ENCODE results near the gene DUSP12. TPM values are rescaled to one million over a fixed set of nuclear protein-coding genes. Genes with fewer than 3 reads are reported as not detected.
A peak's percentile ranks its signal among the peaks of the same experiment; 100 is the strongest.

DUSP12 gene
- total RNA-seq, 2 experiments from 2014 or later: 28.0 to 28.1 TPM

DNA sequence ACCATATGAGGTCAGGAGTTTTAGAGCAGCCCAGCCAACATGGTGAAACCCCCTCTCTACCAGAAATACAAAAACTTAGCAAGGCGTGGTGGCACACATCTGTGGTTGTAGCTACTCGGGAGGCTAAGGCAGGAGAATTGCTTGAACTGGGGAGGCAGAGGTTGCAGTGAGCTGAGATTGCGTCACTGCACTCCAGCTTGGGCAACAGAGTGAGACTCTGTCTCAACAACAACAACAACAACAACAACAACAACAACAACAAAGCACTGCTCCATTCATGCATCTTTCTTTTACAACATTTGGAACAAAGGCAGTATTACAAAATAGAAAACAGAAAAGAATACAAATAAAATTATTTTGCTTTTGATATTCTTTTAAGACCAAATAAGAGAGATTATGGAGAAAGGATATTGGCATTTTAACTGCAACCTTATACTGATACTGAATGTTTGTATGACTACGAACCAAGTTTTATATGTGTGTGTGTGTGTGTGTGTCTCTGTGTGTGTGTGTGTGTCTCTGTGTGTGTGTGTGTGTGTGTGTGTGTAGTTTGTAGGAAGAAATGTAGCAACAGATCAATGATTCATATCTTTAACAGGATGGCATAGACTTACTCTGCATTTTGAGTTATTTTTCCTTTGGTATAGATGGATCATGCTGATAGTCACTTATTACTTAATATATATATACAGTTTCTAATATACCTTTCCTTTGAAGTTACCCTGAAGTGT lies 41.2 kb downstream of the DUSP12 start:
- H3K36me3 Mint-ChIP-seq (ENCODE audit: low read depth): peaks cover 56% of the 10 kb centered on the region
- H3K9me3 Mint-ChIP-seq (ENCODE audit: low read depth): no peaks in the 10 kb centered on the region
- DNase-seq (no peak), ATAC-seq (no peak)
- H3K4me1 Mint-ChIP-seq: peaks cover 30% of the 10 kb centered on the region
- no peak overlapping the region for H3K27ac Mint-ChIP-seq
- no peaks in the 10 kb centered on the region for H3K27me3 Mint-ChIP-seq
- ChIA-PET CTCF (interaction anchor here (1.8 to 2.6 kb wide), 2 partner anchors 94 to 247 kb away, joined by 4 to 105 read pairs; no protein-coding TSS in a partner anchor), POLR2A (no interaction called here)
- intact Hi-C loops (cut with DNase I, micrococcal nuclease): loop anchor here (5.0 to 10.0 kb wide), 6 partner anchors 54 to 774 kb away; partner anchors contain the start of gene UAP1 (in 1 of the 2)
- H3K4me3 Mint-ChIP-seq: no peak overlapping the region

DNA sequence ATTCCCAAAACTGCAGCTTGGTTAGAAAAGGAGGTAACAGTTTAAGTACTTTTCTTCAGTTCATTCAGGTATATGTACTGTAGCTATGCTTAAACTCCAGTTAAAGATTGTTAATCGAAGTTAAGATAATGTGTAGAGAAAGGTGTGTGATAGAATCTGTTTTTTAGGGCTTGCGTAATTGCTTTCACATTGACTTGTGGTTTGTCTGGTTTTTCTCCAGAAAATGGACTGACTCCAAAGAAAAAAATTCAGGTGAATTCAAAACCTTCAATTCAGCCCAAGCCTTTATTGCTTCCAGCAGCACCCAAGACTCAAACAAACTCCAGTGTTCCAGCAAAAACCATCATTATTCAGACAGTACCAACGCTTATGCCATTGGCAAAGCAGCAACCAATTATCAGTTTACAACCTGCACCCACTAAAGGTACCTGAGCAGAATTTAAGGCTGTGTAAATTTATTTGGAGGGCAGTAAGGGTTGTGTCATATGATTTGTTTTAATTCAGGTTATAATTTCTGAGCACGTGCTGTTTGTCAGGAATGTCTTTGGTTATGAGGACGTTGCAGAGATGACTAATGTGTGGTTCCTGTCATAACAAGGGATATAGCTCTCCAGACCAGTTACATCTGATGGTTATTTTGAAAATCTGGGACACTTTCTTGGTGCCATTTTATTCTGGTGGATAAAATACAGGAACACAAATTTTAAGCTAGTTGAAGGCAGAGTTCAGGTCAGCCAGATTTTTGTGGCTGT lies 42.5 kb downstream of the DUSP12 start:
- H3K4me3 Mint-ChIP-seq: no peak overlapping the region
- CTCF ChIA-PET: interaction anchor here (0.6 to 3.2 kb wide), 47 partner anchors 8 to 276 kb away, joined by 3 to 105 read pairs (median 5); partner anchors contain the start of genes DUSP12 and OLFML2B
- POLR2A ChIA-PET: interaction anchor here (0.6 to 1.3 kb wide), 5 partner anchors 20 to 245 kb away, joined by 3 to 7 read pairs (median 5); partner anchors contain the start of gene ATF6

DNA sequence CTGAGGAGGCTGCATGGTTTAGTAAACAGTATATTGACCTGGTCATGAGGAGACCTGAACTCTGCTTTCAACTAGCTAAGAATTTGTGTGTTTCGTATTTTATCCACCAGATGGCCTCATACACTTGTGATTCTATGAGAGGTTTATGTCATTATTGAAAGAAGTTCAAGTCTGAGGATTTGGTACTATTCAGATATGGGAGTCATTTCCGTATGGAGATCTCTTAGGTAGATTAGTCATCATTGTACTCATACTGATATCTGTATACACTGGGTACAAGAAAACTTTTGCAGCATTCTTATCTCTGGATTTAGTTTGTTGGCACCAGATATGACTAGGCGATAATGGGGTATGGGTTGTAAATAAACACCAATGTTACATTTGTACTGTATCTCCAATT lies 43.2 kb downstream of the DUSP12 start:
- CTCF ChIA-PET: interaction anchor here (0.6 to 3.2 kb wide), 47 partner anchors 8 to 276 kb away, joined by 3 to 105 read pairs (median 5); partner anchors contain the start of genes DUSP12 and OLFML2B
- no peaks in the 10 kb centered on the region for H3K9me3 Mint-ChIP-seq (ENCODE audit: low read depth)
- intact Hi-C loops (cut with DNase I, micrococcal nuclease): loop anchor here (1.0 to 10.0 kb wide), 9 partner anchors 52 to 772 kb away; partner anchors contain the start of gene UAP1 (in 1 of the 2)
- peaks cover 58% of the 10 kb centered on the region for H3K36me3 Mint-ChIP-seq (ENCODE audit: low read depth)
- peaks cover 30% of the 10 kb centered on the region for H3K4me1 Mint-ChIP-seq
- no peak overlapping the region for H3K27ac Mint-ChIP-seq
- DNase-seq (no peak), ATAC-seq (peak; percentile 96)
- H3K4me3 Mint-ChIP-seq: no peak overlapping the region
- H3K27me3 Mint-ChIP-seq: no peaks in the 10 kb centered on the region
- POLR2A ChIA-PET: interaction anchor here (0.6 to 1.3 kb wide), 5 partner anchors 21 to 244 kb away, joined by 3 to 7 read pairs (median 5); partner anchors contain the start of gene ATF6

More for the DNA sequence above, 42.5 kb downstream of the DUSP12 start:
- Mint-ChIP-seq H3K27ac (peak overlapping the region; percentile 25), H3K36me3 (ENCODE audit: low read depth) (peaks cover 54% of the 10 kb centered on the region), H3K4me1 (peaks cover 30% of the 10 kb centered on the region), H3K27me3 (no peaks in the 10 kb centered on the region), H3K9me3 (ENCODE audit: low read depth) (no peaks in the 10 kb centered on the region)
- intact Hi-C loops (cut with DNase I, micrococcal nuclease): loop anchor here (1.0 to 10.0 kb wide), 9 partner anchors 53 to 773 kb away; partner anchors contain the start of gene UAP1 (in 1 of the 2)
- DNase-seq (no peak), ATAC-seq (no peak)

DNA sequence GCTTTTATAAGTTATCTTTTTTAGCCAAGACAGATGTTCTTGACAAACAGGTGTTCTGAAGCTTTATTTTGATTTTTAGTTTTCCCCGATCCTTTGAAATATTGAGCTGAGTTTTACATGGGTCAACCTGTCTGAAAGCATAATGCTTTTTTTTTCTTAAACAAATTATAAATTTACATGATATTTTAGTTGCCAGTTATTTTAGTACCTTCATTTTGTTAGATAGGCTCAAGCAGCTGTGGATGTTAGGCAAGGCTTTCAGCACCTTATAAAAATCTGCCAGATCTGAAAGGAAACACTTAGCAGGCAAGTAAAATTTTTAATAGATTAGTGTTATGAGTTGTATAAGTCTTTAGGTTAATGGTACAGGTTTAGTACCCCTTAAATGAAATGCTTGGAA lies 50.2 kb downstream of the DUSP12 start:
- no peak overlapping the region for H3K27ac Mint-ChIP-seq
- peaks cover 7% of the 10 kb centered on the region for H3K4me1 Mint-ChIP-seq

DNA sequence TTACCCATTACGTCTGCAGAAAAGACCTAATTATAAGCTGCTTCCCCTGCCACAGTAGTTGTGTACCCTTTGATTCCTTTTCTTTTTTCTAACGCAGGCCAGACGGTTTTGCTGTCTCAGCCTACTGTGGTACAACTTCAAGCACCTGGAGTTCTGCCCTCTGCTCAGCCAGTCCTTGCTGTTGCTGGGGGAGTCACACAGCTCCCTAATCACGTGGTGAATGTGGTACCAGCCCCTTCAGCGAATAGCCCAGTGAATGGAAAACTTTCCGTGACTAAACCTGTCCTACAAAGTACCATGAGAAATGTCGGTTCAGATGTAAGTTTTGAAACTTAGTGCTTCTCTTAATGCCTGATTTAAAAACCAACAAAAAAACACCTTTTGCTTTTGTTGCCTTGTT lies 52.4 kb downstream of the DUSP12 start:
- H3K36me3 Mint-ChIP-seq (ENCODE audit: low read depth): peaks cover 53% of the 10 kb centered on the region
- ATAC-seq (peak; percentile 30), DNase-seq (no peak)
- POLR2A ChIA-PET: no interaction called here
- no peaks in the 10 kb centered on the region for H3K9me3 Mint-ChIP-seq (ENCODE audit: low read depth)
- intact Hi-C loops (cut with DNase I, micrococcal nuclease): no loop called here
- no peaks in the 10 kb centered on the region for H3K27me3 Mint-ChIP-seq
- CTCF ChIA-PET: interaction anchor here (1.0 to 1.7 kb wide), 4 partner anchors 9 to 262 kb away, joined by 3 to 15 read pairs (median 3); partner anchors contain the start of gene OLFML2B
- no peak overlapping the region for H3K4me3 Mint-ChIP-seq
- H3K27ac Mint-ChIP-seq: no peak overlapping the region
- H3K4me1 Mint-ChIP-seq: peaks cover 21% of the 10 kb centered on the region

More for the DNA sequence above, 50.2 kb downstream of the DUSP12 start:
- POLR2A ChIA-PET: no interaction called here
- intact Hi-C loops (cut with DNase I, micrococcal nuclease): loop anchor here (10.0 kb wide), 4 partner anchors 45 to 765 kb away; partner anchors contain the start of gene UAP1 (in 1 of the 2)
- Mint-ChIP-seq H3K36me3 (ENCODE audit: low read depth) (peaks cover 52% of the 10 kb centered on the region), H3K27me3 (no peaks in the 10 kb centered on the region), H3K9me3 (ENCODE audit: low read depth) (no peaks in the 10 kb centered on the region), H3K4me3 (no peak overlapping the region)
- ATAC-seq (no peak), DNase-seq (no peak)
- CTCF ChIA-PET: interaction anchor here (1.0 kb wide), 1 partner anchor 237 kb away, joined by 4 read pairs; no protein-coding TSS in a partner anchor

DNA sequence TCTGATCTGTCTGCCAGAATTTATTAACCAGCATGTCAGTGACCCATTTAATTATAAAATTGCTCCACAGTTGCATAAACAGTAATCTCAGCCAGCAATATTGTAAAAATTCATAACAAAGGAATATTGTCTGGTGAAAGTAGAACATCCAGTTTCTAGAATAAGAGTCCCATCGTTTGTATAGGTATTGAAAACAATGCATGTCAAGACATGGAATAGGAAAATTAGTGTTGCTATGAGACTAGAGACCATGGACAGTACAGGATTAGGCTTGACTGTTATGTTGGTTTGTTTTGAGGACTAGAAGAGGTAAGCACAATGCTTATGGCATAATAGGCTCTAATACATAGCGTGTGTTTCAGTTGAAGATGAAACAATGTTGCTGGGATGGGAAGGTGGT lies 53.6 kb downstream of the DUSP12 start:
- intact Hi-C loops (cut with DNase I, micrococcal nuclease): no loop called here
- CTCF ChIA-PET: interaction anchor here (0.7 to 1.7 kb wide), 3 partner anchors 10 to 233 kb away, joined by 3 to 15 read pairs (median 3); no protein-coding TSS in a partner anchor
- no peak for ATAC-seq
- no peak overlapping the region for H3K27ac Mint-ChIP-seq
- no peaks in the 10 kb centered on the region for H3K9me3 Mint-ChIP-seq (ENCODE audit: low read depth)
- peaks cover 44% of the 10 kb centered on the region for H3K36me3 Mint-ChIP-seq (ENCODE audit: low read depth)
- H3K27me3 Mint-ChIP-seq: no peaks in the 10 kb centered on the region
- H3K4me3 Mint-ChIP-seq: no peak overlapping the region
- peaks cover 24% of the 10 kb centered on the region for H3K4me1 Mint-ChIP-seq
- POLR2A ChIA-PET: no interaction called here
- DNase-seq: no peak

DNA sequence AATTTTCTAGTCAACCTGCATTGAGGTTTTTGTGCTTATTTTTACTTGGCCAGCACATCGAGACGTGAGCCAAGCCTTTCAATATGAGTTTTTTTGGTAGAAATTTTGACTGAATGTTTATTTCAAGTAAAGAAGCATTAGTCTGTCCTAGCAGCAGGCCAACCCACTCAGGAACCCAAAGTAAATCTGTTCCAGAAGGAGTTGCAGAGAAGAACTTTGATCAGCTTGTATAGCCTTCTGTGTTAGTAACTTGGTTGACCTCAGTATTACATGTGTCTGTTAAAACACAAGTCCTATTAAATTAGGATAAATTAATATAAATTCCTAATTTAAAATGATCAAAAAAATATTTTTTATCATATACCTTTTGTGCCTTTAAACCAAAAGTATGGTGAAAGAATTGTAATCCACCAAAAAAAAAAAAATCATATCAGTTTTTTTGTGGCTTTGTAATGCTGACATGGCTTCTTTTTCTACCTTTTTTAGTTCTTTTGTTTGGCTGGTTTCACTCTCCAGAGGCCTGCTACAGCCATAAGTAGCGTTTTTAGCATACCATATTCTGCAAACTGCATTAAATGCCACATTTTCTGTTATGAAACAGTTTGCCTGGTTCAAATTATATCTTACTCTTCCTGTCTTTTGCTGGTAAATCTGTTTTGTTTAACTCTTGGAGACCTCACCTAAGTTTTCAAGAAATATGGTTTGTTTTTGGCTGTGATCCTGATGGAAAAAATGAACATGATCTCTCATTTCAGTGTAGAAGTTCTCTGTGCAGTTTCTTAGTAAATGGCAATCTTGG lies 56.0 kb downstream of the DUSP12 start:
- H3K27me3 Mint-ChIP-seq: no peaks in the 10 kb centered on the region
- H3K4me1 Mint-ChIP-seq: peaks cover 24% of the 10 kb centered on the region
- ATAC-seq: no peak
- peak overlapping the region; percentile 79 for H3K27ac Mint-ChIP-seq
- DNase-seq: no peak
- peaks cover 9% of the 10 kb centered on the region for H3K9me3 Mint-ChIP-seq (ENCODE audit: low read depth)
- no peak overlapping the region for H3K4me3 Mint-ChIP-seq
- intact Hi-C loops (cut with DNase I, micrococcal nuclease): no loop called here
- CTCF ChIA-PET: interaction anchor here (1.2 kb wide), 1 partner anchor 232 kb away, joined by 3 read pairs; no protein-coding TSS in a partner anchor
- peaks cover 55% of the 10 kb centered on the region for H3K36me3 Mint-ChIP-seq (ENCODE audit: low read depth)
- POLR2A ChIA-PET: no interaction called here

Other genes with a start within 250 kb of the DUSP12 start
- not detected for gene FCGR2A, start 244.3 kb upstream of the DUSP12 start, total RNA-seq
- gene HSPA6, start 225.2 kb upstream of the DUSP12 start, total RNA-seq: under 1 TPM; 0.11 to 0.14 TPM
- gene FCGR3A, start 200.0 kb upstream of the DUSP12 start, total RNA-seq: not detected
- gene FCGR3B, start 118.6 kb upstream of the DUSP12 start, total RNA-seq: not detected
- gene FCGR2B, start 86.6 kb upstream of the DUSP12 start, total RNA-seq: not detected
- gene FCRLA, start 42.6 kb upstream of the DUSP12 start, total RNA-seq: not detected
- gene FCRLB, start 28.2 kb upstream of the DUSP12 start, total RNA-seq: not detected
- 10 to 100 TPM; 23.7 to 31.9 TPM for gene ATF6, start 16.5 kb downstream of the DUSP12 start, total RNA-seq